ENCODE results near the gene RASGRF1.

The RASGRF1 gene

DNA sequence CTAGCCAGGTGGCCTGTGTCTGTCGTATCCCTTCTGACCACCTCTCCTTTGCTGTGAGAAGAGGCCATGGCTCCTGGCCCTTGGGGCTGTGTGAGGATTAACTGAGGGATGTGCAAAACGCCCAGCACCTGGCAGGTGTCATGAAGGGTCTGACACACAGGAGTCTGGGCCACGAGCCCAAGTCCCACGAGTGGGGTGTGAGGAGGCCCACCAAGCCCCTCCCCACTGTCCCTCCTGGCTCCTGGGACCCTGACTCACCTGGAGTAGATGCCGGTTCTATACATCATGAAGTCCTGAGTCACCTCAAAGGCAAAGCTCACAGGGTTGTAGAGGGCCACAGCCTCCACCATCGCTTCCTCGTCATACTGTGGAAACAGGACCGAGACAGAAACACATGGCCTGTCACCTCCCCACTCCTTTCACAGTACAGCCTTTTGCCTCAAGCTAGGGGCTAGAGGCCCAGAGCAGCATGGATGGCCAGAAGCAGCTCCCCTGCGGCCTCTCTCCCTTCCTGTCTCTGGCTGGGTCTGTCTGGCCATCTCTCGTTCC is 165.4 kb downstream of the RASGRF1 start:
- CTCF ChIA-PET = no interaction called here
- no peak for TF ChIP-seq SP1 (IDR thresholded peaks at IDR 0.05)
- TF ChIP-seq SUZ12 (IDR thresholded peaks at IDR 0.05) = no peak
- no peak for TF ChIP-seq FOXM1 (IDR thresholded peaks at IDR 0.05; ENCODE audit: borderline replicate concordance)
- no peak for TF ChIP-seq CTBP1 (IDR thresholded peaks at IDR 0.05; ENCODE audit: borderline replicate concordance)
- TF ChIP-seq FOXA1 (IDR thresholded peaks at IDR 0.05) = no peak
- no peak for TF ChIP-seq BHLHE40 (IDR thresholded peaks at IDR 0.05; ENCODE audit: borderline replicate concordance)
- no peak for TF ChIP-seq HDGF (IDR thresholded peaks at IDR 0.05; ENCODE audit: borderline replicate concordance)
- TF ChIP-seq FOXK2 (IDR thresholded peaks at IDR 0.05) = no peak
- TF ChIP-seq ARNT (IDR thresholded peaks at IDR 0.05) = no peak
- no peak for TF ChIP-seq LEF1 (IDR thresholded peaks at IDR 0.05; ENCODE audit: borderline replicate concordance)
- TF ChIP-seq NFRKB (IDR thresholded peaks at IDR 0.05) = no peak
- POLR2A ChIA-PET = no interaction called here
- DNase-seq (ENCODE audit: extremely low spot score) = no peak

- no peak for TF ChIP-seq CTBP1 (IDR thresholded peaks at IDR 0.05; ENCODE audit: borderline replicate concordance)
- no peak for TF ChIP-seq PKNOX1 (IDR thresholded peaks at IDR 0.05)
- no peak for TF ChIP-seq HDGF (IDR thresholded peaks at IDR 0.05; ENCODE audit: borderline replicate concordance)
- no peak for TF ChIP-seq FOXK2 (IDR thresholded peaks at IDR 0.05)
- TF ChIP-seq ARNT (IDR thresholded peaks at IDR 0.05) = no peak
- no peak for TF ChIP-seq LEF1 (IDR thresholded peaks at IDR 0.05; ENCODE audit: borderline replicate concordance)
- TF ChIP-seq NFRKB (IDR thresholded peaks at IDR 0.05) = no peak
- POLR2A ChIA-PET = no interaction called here
- DNase-seq (ENCODE audit: extremely low spot score) = no peak
- CTCF ChIA-PET = no interaction called here
Observed at GRCh38 chr15:78923480-78924360, 166.9 kb downstream of the RASGRF1 start.

- no peak for TF ChIP-seq SP1 (IDR thresholded peaks at IDR 0.05)
- TF ChIP-seq SUZ12 (IDR thresholded peaks at IDR 0.05) = no peak
- no peak for TF ChIP-seq BHLHE40 (IDR thresholded peaks at IDR 0.05; ENCODE audit: borderline replicate concordance)
- no peak for TF ChIP-seq ZNF384 (IDR thresholded peaks at IDR 0.05)
- no peak for TF ChIP-seq ELF4 (IDR thresholded peaks at IDR 0.05)
- TF ChIP-seq CTBP1 (IDR thresholded peaks at IDR 0.05; ENCODE audit: borderline replicate concordance) = no peak
- TF ChIP-seq FOXA1 (IDR thresholded peaks at IDR 0.05) = no peak
- TF ChIP-seq HDGF (IDR thresholded peaks at IDR 0.05; ENCODE audit: borderline replicate concordance) = no peak
- no peak for TF ChIP-seq PKNOX1 (IDR thresholded peaks at IDR 0.05)
- no peak for DNase-seq (ENCODE audit: extremely low spot score)
- ChIA-PET POLR2A (no interaction called here), CTCF (no interaction called here)
Observed at GRCh38 chr15:78923015-78923414, 167.6 kb downstream of the RASGRF1 start.

DNA sequence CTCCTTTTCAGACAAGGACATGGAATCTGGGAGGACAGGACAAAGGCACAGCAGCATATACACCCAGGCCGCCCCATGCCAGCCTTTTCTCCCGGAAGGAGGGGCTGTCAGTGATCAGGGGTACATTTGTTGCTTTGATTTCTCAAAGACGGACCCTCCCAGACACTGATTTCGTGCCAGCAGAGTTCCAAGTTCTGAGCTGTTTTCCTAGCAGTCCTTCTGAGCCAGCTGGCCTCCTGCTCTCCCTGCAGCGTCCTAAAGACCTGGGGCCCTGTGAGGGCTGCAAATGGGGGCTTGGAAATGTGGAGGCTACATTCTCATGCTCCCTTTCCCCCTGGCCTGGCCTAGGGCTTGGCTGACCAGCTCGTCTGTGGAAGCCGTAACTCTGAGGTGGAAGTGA is 168.1 kb downstream of the RASGRF1 start:
- no peak for DNase-seq (ENCODE audit: extremely low spot score)
- TF ChIP-seq PKNOX1 (IDR thresholded peaks at IDR 0.05) (no peak), L3MBTL2 (conservative IDR thresholded peaks at IDR 0.05) (no peak), ELF4 (IDR thresholded peaks at IDR 0.05) (no peak), SUZ12 (IDR thresholded peaks at IDR 0.05) (no peak), CTBP1 (IDR thresholded peaks at IDR 0.05; ENCODE audit: borderline replicate concordance) (no peak), FOXA1 (IDR thresholded peaks at IDR 0.05) (no peak), HDGF (IDR thresholded peaks at IDR 0.05; ENCODE audit: borderline replicate concordance) (no peak), LEF1 (IDR thresholded peaks at IDR 0.05; ENCODE audit: borderline replicate concordance) (no peak), ARNT (IDR thresholded peaks at IDR 0.05) (no peak)
- ChIA-PET POLR2A (no interaction called here), CTCF (interaction anchor here (1.6 kb wide), 1 partner anchor 57 kb away, joined by 6 read pairs; no protein-coding TSS in a partner anchor)

GRCh38 chr15:78921940-78922339 is 168.6 kb downstream of the RASGRF1 start:
- DNase-seq (ENCODE audit: extremely low spot score) = no peak
- POLR2A ChIA-PET = no interaction called here
- TF ChIP-seq FOXM1 (IDR thresholded peaks at IDR 0.05; ENCODE audit: borderline replicate concordance) (no peak), TARDBP (IDR thresholded peaks at IDR 0.05) (no peak), ELF4 (IDR thresholded peaks at IDR 0.05) (no peak), L3MBTL2 (conservative IDR thresholded peaks at IDR 0.05) (no peak), SUZ12 (IDR thresholded peaks at IDR 0.05) (no peak), HDGF (IDR thresholded peaks at IDR 0.05; ENCODE audit: borderline replicate concordance) (no peak)
- CTCF ChIA-PET = interaction anchor here (1.6 kb wide), 1 partner anchor 58 kb away, joined by 6 read pairs; no protein-coding TSS in a partner anchor

DNA sequence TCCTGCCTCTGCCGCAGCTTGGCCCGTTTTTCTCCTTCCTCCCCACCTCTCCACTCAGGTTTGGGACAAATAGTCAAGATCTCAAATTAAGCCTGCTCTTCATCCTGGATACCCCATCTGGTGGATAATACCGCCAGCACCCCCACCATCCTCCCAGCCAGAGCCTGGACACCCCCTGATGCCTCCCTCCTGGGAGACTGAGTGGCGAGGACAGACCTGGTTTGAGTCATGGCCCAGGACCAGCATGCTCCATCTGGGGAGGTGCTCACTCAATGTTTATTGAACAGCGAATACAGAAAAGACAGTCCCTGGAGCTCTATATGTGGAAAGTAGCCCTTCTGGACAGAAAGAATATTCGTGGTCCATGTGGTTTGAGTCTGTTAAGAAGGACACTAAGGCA is 169.1 kb downstream of the RASGRF1 start:
- no peak for DNase-seq (ENCODE audit: extremely low spot score)
- ChIA-PET POLR2A (no interaction called here), CTCF (interaction anchor here (1.0 to 1.6 kb wide), 2 partner anchors 58 to 85 kb away, joined by 6 to 11 read pairs; no protein-coding TSS in a partner anchor)
- TF ChIP-seq ZNF384 (IDR thresholded peaks at IDR 0.05) (no peak), HDGF (IDR thresholded peaks at IDR 0.05; ENCODE audit: borderline replicate concordance) (no peak), TARDBP (IDR thresholded peaks at IDR 0.05) (no peak), LEF1 (IDR thresholded peaks at IDR 0.05; ENCODE audit: borderline replicate concordance) (no peak), ARNT (IDR thresholded peaks at IDR 0.05) (no peak), FOXM1 (IDR thresholded peaks at IDR 0.05; ENCODE audit: borderline replicate concordance) (no peak), SP1 (IDR thresholded peaks at IDR 0.05) (no peak), SUZ12 (IDR thresholded peaks at IDR 0.05) (no peak)
